GM18499 (cell line): Measurements from ENCODE around the gene SMTNL2.
"Not testable (repeated sequence)": the region's sequence is repeated elsewhere in the genome, so short reads cannot be mapped to it uniquely, and the experiment has no call there.

Experiments used
- ATAC-seq: cut with Tn5 transposase; IDR thresholded peaks from one replicate; pipeline ENCODE4 v1.9.1; 2021; ENCODE audit warnings: moderate number of reproducible peaks; ENCODE audit not compliant: insufficient read depth, unreplicated experiment

The SMTNL2 gene

GRCh38 chr17:4624451-4624911, 40.2 kb downstream of the SMTNL2 start:
- ATAC-seq, result not testable (repeated sequence)

- ATAC-seq, result no peak
Measured at GRCh38 chr17:4625181-4625617, 40.9 kb downstream of the SMTNL2 start.

- ATAC-seq, result no peak
Measured at GRCh38 chr17:4626734-4627256, 42.5 kb downstream of the SMTNL2 start.

- ATAC-seq, result no peak
Measured at GRCh38 chr17:4631431-4631830, 47.1 kb downstream of the SMTNL2 start.

GRCh38 chr17:4631836-4632580, 47.7 kb downstream of the SMTNL2 start:
- ATAC-seq, result no peak

GRCh38 chr17:4632581-4632920, 48.2 kb downstream of the SMTNL2 start:
- ATAC-seq, result no peak

- ATAC-seq, result no peak
Measured at GRCh38 chr17:4633643-4634042, 49.3 kb downstream of the SMTNL2 start.

- ATAC-seq, result no peak
Measured at GRCh38 chr17:4634976-4635375, 50.6 kb downstream of the SMTNL2 start.

GRCh38 chr17:4635823-4636375, 51.6 kb downstream of the SMTNL2 start:
- ATAC-seq, result no peak

- ATAC-seq, result no peak
Measured at GRCh38 chr17:4636474-4637100, 52.3 kb downstream of the SMTNL2 start.

GRCh38 chr17:4638766-4639165, 54.4 kb downstream of the SMTNL2 start:
- not testable (repeated sequence) for ATAC-seq

- ATAC-seq, result not testable (repeated sequence)
Measured at GRCh38 chr17:4639301-4640059, 55.2 kb downstream of the SMTNL2 start.

GRCh38 chr17:4640569-4641188, 56.4 kb downstream of the SMTNL2 start:
- not testable (repeated sequence) for ATAC-seq

- ATAC-seq, result no peak
Measured at GRCh38 chr17:4641297-4642195, 57.2 kb downstream of the SMTNL2 start, which contains the start of gene ALOX15. ALOX15 (minus strand) TSS chr17:4641678; CDS start chr17:4641651, 27 bp downstream.

GRCh38 chr17:4642286-4642685, 58.0 kb downstream of the SMTNL2 start:
- ATAC-seq, result no peak

GRCh38 chr17:4643676-4644075, 59.3 kb downstream of the SMTNL2 start:
- no peak for ATAC-seq

- no peak for ATAC-seq
Measured at GRCh38 chr17:4645642-4646041, 61.3 kb downstream of the SMTNL2 start.

GRCh38 chr17:4648741-4649140, 64.4 kb downstream of the SMTNL2 start:
- no peak for ATAC-seq

- no peak for ATAC-seq
Measured at GRCh38 chr17:4652997-4653396, 68.7 kb downstream of the SMTNL2 start.
